HuH-7.5 (cell line): ENCODE results near the gene OR5L1.

Source experiments
- DNase-seq: peaks from one replicate; pipeline ENCODE4 v3.0.0; 2011; ENCODE audit warnings: low spot score

Gene OR5L1

GRCh38 chr11:55811067-55811466 lies at the start of gene OR5L1:
Gene OR5L1 (plus strand): TSS chr11:55811367. CDS start chr11:55811467, 100 bp downstream.
- no peak for DNase-seq

DNA sequence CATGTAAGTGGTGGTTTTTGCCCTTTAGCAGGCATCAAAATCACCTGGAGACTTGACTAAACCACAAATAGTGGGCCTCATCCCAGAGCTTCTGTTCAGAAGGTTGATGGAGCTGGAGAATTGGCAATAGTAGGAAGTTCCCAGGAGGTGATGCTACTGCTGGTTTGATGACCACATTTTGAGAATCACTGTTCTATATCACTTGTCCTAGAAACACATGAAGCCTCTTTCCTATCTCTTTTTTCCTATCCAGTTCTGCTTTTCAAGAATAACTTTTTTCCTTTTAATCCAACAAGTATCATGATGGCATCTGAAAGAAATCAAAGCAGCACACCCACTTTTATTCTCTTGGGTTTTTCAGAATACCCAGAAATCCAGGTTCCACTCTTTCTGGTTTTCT lies 38.0 kb upstream of the OR5L1 start, which contains the start of gene OR5D13:
Gene OR5D13, plus strand, starts transcription at position 301 of the 400 bp plus-strand sequence. Its CDS starts 0 bp downstream, at position 301.
- DNase-seq, result no peak

GRCh38 chr11:55791606-55792005 lies 19.6 kb upstream of the OR5L1 start:
- DNase-seq, result no peak

DNA sequence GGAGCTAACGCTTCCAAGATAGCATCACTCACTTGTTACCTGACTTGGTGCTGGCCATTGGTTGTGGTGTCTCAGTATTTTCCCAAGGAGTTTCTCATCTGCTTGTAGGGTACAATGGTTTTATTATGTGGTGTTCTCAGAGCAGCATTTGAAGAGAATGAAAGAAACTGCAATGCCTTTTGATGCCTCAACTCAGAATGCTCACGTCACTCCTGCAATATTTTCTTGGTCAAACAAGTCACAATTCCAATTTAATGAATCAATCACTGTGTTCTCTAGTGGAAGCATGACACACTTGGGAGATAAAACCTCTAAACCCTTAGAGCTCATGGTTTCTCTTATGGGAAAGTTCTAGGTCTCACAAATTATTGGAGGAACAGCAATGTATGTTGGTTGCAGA lies 17.8 kb upstream of the OR5L1 start:
- DNase-seq, result no peak

GRCh38 chr11:55795256-55795655 lies 15.9 kb upstream of the OR5L1 start, which contains the start of gene OR5D14:
Gene OR5D14 (plus strand): TSS chr11:55795556. CDS start chr11:55795556, 0 bp downstream.
- DNase-seq, result no peak

DNA sequence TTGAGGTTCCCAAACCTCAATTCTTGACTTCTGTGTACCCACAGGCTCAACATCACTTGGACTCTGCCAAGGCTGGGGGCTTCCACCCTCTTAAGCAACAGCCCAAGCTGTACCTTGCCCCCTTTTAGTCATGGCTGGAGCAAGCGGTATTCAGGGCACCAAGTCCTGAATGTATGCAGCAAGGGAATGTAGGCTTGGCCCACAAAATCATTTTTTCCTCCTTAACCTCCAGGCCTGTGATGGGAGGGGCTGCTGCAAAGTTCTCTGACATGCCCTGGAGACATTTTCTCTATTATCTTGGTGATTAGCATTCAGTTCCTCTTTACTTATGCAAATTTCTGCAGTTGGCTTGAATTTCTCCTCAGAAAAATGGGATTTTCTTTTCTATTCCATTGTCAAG lies 4.9 kb upstream of the OR5L1 start:
- no peak for DNase-seq

- DNase-seq, result no peak
Measured at GRCh38 chr11:55819330-55819729, 8.2 kb downstream of the OR5L1 start, which contains the start of gene OR5D18. Gene OR5D18 (plus strand): TSS chr11:55819630. CDS start chr11:55819630, 0 bp downstream.

DNA sequence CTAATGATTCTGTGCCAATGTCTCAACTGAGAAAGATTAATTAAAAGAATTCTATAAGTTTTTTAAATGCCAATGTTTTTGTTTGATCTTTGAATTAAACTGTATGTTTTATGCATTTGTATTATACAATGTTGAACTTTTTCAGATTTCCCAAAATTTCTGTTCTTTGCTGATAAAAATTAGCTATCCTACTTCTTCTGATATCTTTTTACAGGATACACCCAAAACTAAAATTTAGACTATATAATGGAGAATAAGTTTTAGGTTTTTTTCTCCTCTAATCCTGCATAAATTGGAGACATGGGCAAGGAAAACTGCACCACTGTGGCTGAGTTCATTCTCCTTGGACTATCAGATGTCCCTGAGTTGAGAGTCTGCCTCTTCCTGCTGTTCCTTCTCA lies 15.8 kb downstream of the OR5L1 start, which contains the start of gene OR5L2:
Gene OR5L2, plus strand, starts transcription at position 301 of the 400 bp plus-strand sequence. Its CDS starts 0 bp downstream, at position 301.
- DNase-seq, result no peak

GRCh38 chr11:55838452-55838851 lies 27.3 kb downstream of the OR5L1 start, which contains the start of gene OR5D16:
Gene OR5D16 (plus strand): TSS chr11:55838752. CDS start chr11:55838752, 0 bp downstream.
- no peak for DNase-seq

DNA sequence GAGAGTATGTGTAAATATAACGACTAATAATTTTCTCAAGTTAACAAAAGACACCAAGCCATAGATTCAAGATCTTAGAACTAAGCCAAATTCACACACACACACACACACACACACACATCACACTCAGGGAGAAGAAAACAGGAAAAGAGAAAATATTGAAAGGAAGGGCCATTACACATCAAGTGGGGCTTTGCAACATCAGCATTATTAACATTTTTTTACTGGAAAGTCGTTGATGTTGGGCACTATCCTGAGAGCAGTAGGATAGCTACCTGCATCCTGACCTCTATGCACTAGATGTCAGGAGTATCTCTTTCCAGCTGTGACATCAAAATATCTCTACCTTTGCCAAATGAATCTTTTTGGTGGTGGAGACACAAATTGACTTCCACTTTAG lies 36.3 kb downstream of the OR5L1 start:
- DNase-seq, result no peak

- DNase-seq, result no peak
Measured at GRCh38 chr11:55849037-55849436, 37.9 kb downstream of the OR5L1 start.

DNA sequence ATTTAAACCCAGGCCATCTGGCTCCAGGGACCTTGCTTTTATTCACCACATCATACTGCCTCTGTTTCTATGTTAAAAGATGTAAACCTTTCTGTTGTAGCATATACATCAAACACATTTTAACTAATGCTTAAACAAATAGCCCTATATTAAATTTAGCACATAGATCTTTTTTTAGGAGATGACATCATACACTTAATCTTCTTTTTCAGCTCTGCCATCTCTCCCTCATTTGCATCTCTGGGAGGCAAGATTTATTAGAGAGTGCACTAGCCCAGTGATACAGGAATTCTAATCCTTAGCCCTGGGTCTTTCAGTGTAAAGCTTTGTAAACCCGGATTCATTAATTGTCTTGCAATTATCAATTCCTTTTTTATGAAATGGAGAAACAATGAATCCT lies 41.0 kb downstream of the OR5L1 start:
- no peak for DNase-seq

DNA sequence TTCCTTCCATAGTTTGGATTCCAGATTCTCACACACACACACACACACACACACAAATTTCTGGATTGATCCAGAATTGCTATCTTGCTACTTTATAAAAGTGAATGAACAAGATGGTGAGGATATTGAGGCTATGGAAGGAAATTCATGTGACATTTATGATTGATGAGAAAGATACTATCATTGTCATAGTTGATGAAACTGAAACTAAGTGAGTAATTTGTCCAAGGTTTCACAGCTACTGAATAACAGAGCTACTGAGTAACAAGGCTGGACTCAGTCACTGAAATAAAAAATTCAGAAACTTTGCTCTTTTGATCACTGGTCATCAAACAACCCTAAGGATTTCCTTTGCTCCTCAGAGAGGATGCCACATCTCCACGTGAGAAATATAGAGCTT lies 43.5 kb downstream of the OR5L1 start:
- DNase-seq, result no peak
